Liver (tissue), 3 donors: ENCODE measurements around the gene MYRF.

Source experiments
- CTCF ChIP-seq: fragments of 150-350 bp; IDR thresholded peaks from 2 replicates; pipeline ENCODE4 v1.5.1; 2017; ENCODE audit warnings: improper control_type of control experiment, low read depth, low read length; ENCODE audit not compliant: missing input control
- EGR1 ChIP-seq, 2 donors: IDR thresholded peaks; 2 replicates each; pipeline ENCODE4 v1.6.1; 2016 to 2018; ENCODE audit warnings: antibody characterized with exemption in 2 of 2, low read depth in 2 of 2
- FOXA2 ChIP-seq: IDR thresholded peaks from 2 replicates; pipeline ENCODE4 v1.6.1; 2016; ENCODE audit warnings: antibody characterized with exemption
- GABPA ChIP-seq, 2 donors: IDR thresholded peaks in 1 of 2; conservative IDR thresholded peaks in 1 of 2; 2 replicates each; pipeline ENCODE4 v1.6.1; 2016; ENCODE audit warnings: antibody characterized with exemption in 2 of 2, mild to moderate bottlenecking in 1 of 2, moderate library complexity in 1 of 2
- JUND ChIP-seq, 2 donors: IDR thresholded peaks; 2 replicates each; pipeline ENCODE4 v1.6.1; 2016; ENCODE audit warnings: antibody characterized with exemption in 2 of 2
- MAX ChIP-seq: IDR thresholded peaks from 2 replicates; pipeline ENCODE4 v1.6.1; 2016; ENCODE audit warnings: antibody characterized with exemption
- REST ChIP-seq: IDR thresholded peaks from 2 replicates; pipeline ENCODE4 v1.6.1; 2016; ENCODE audit warnings: antibody characterized with exemption, mild to moderate bottlenecking
- TAF1 ChIP-seq: conservative IDR thresholded peaks from 2 replicates; pipeline ENCODE4 v1.6.1; 2016; ENCODE audit warnings: antibody characterized with exemption, mild to moderate bottlenecking
- ZBTB33 ChIP-seq: IDR thresholded peaks from 2 replicates; pipeline ENCODE4 v1.6.1; 2016; ENCODE audit warnings: antibody characterized with exemption
- donor health status: healthy.
- donor health status: healthy.

GRCh38 chr11:61737131-61737530, 15.3 kb upstream of the MYRF start:
- TF ChIP-seq CTCF: no peak
- TF ChIP-seq MAX: no peak
- no peak for TF ChIP-seq REST
- TF ChIP-seq TAF1: no peak
- TF ChIP-seq JUND (IDR thresholded peaks at IDR 0.05): no peak
- TF ChIP-seq ZBTB33: no peak
- TF ChIP-seq FOXA2: no peak
- no peak for TF ChIP-seq GABPA (IDR thresholded peaks at IDR 0.05 in 1 of 2, conservative IDR thresholded peaks at IDR 0.05 in 1 of 2)
- TF ChIP-seq EGR1 (IDR thresholded peaks at IDR 0.05; ENCODE audit: low read depth in 2 of 2): no peak
